Suprapubic skin (tissue), 4 donors: Measurements from ENCODE around the gene DDO.

Experiments
- CTCF ChIP-seq, 2 donors: fragments of 200-600 bp in 1 of 2; fragments of 450-650 bp in 1 of 2; sonication (generic) in 1 of 2; IDR thresholded peaks; one replicate each; pipeline ENCODE4 v1.5.1; 2016 to 2019; ENCODE audit warnings: antibody characterized with exemption in 2 of 2, mild to moderate bottlenecking in 1 of 2, moderate library complexity in 1 of 2
- EP300 ChIP-seq: sonication (generic); formaldehyde crosslinking; IDR thresholded peaks from one replicate; pipeline ENCODE4 v1.6.1; 2017; ENCODE audit warnings: antibody characterized with exemption
- POLR2AphosphoS5 ChIP-seq, 3 donors: sonication (generic); formaldehyde crosslinking; IDR thresholded peaks; one replicate each; pipeline ENCODE4 v1.6.1; 2017; ENCODE audit warnings: antibody characterized with exemption in 3 of 3

- TF ChIP-seq CTCF (IDR thresholded peaks at IDR 0.05) (no peak), POLR2AphosphoS5 (IDR thresholded peaks at IDR 0.05) (no peak), EP300 (no peak)
Observed at GRCh38 chr6:110408901-110409300, 6.5 kb downstream of the DDO start.
